GM23248 (cell line): Measurements from ENCODE around the gene JCAD.

ENCODE experiments used
- EZH2 ChIP-seq: fragments of 200-600 bp; sonication (generic); IDR thresholded peaks from 2 replicates; pipeline ENCODE4 v1.6.1; 2018; ENCODE audit warnings: antibody characterized with exemption, mild to moderate bottlenecking; ENCODE audit not compliant: insufficient read depth, poor library complexity, severe bottlenecking
- EZH2phosphoT487 ChIP-seq: fragments of 200-600 bp; sonication (generic); IDR thresholded peaks from 2 replicates; pipeline ENCODE4 v1.6.1; 2018; ENCODE audit warnings: antibody characterized with exemption, moderate library complexity, mild to moderate bottlenecking, low read depth; ENCODE audit not compliant: insufficient read depth

- TF ChIP-seq EZH2 (no peak), EZH2phosphoT487 (no peak)
Observed at GRCh38 chr10:30048768-30049517, 10.4 kb downstream of the JCAD start.
